A549 (cell line): ENCODE results near the gene AMACR. TPM values are rescaled to one million over a fixed set of nuclear protein-coding genes. Genes with fewer than 3 reads are reported as not detected.

Experiments used
- ATAC-seq, 2 experiments: fragments of 200-7000 bp in 1 of 2; fragments of >200 bp in 1 of 2; cut with Nextera tagmentation in 1 of 2; cut with Tn5 transposase in 1 of 2; 3 replicates each; pipeline versions ENCODE4 v1.8.0 to v1.9.1; 2018 to 2020; ENCODE audit warnings: mild to moderate bottlenecking in 1 of 2, moderate library complexity in 1 of 2
- CTCF ChIA-PET: fragments of 300-600 bp; sonication (Branson Sonifier 250); formaldehyde crosslinking; extraction: SDS; loops from one replicate; lab custom pipeline; 2021; ENCODE audit warnings: antibody characterized with exemption, inconsistent platforms; lab: Yijun Ruan, JAX
- POLR2A ChIA-PET: fragments of 350-600 bp; formaldehyde crosslinking; extraction: SDS; loops from one replicate; lab custom pipeline; 2021; ENCODE audit warnings: antibody characterized with exemption, inconsistent platforms; lab: Yijun Ruan, JAX
- DNase-seq, 2 experiments: peaks; one replicate each; pipeline versions ENCODE4 v3.0.0 to v3.0.0-alpha.2; 2011 to 2016; ENCODE audit warnings: low read depth in 1 of 2, low spot score in 1 of 2
- FAIRE-seq: peaks from 2 replicates; lab custom pipeline; 2011; peaks lifted over from hg19 to GRCh38; lab: Jason Lieb, UNC
- H3K27ac ChIP-seq, 2 experiments: fragments of >200 bp; sonication (Bioruptor Twin); formaldehyde crosslinking; 3 replicates each; pipeline ENCODE4 v1.5.1; 2016 to 2017
- H3K4me1 ChIP-seq: fragments of >200 bp; sonication (Bioruptor Twin); formaldehyde crosslinking; 3 replicates; pipeline ENCODE4 v1.6.1; 2016
- H3K4me2 ChIP-seq: fragments of >200 bp; sonication (Bioruptor Twin); formaldehyde crosslinking; 3 replicates; pipeline ENCODE4 v1.6.1; 2016
- H3K4me3 ChIP-seq: fragments of >200 bp; sonication (Bioruptor Twin); formaldehyde crosslinking; 3 replicates; pipeline ENCODE4 v1.5.1; 2016
- H3K9me3 ChIP-seq: fragments of >200 bp; sonication (Bioruptor Twin); formaldehyde crosslinking; 3 replicates; pipeline ENCODE4 v1.6.1; 2016
- BCL3 ChIP-seq: fragments of >200 bp; sonication (Bioruptor Twin); formaldehyde crosslinking; IDR thresholded peaks from 3 replicates; pipeline ENCODE4 v1.6.1; 2016
- EHMT2 ChIP-seq: fragments of 200-600 bp; sonication (generic); IDR thresholded peaks from 2 replicates; pipeline ENCODE4 v1.6.1; 2016; ENCODE audit warnings: antibody characterized with exemption, low read depth, mild to moderate bottlenecking, moderate library complexity
- ESRRA ChIP-seq: fragments of 150-350 bp; IDR thresholded peaks from 2 replicates; pipeline ENCODE4 v1.6.1; 2014; ENCODE audit warnings: mild to moderate bottlenecking, low read length, borderline replicate concordance
- FOSB ChIP-seq: fragments of 250-450 bp; sonication (Bioruptor Pico); IDR thresholded peaks from 2 replicates; pipeline ENCODE4 v1.5.0; 2020; ENCODE audit warnings: mild to moderate bottlenecking, moderate library complexity
- FOXS1 ChIP-seq: fragments of 250-450 bp; sonication (Bioruptor Pico); IDR thresholded peaks from 2 replicates; pipeline ENCODE4 v1.5.0; 2020; ENCODE audit warnings: mild to moderate bottlenecking, moderate library complexity
- GATA3 ChIP-seq: IDR thresholded peaks from 2 replicates; pipeline ENCODE4 v1.6.1; 2012; ENCODE audit warnings: borderline replicate concordance
- HES2 ChIP-seq: fragments of >200 bp; sonication (Bioruptor Twin); formaldehyde crosslinking; IDR thresholded peaks from 2 replicates; pipeline ENCODE4 v1.6.1; 2016
- HMGXB4 ChIP-seq: fragments of 250-450 bp; sonication (Bioruptor Pico); IDR thresholded peaks from 2 replicates; pipeline ENCODE4 v1.5.0; 2021; ENCODE audit warnings: mild to moderate bottlenecking, moderate library complexity, borderline replicate concordance
- JUN ChIP-seq, 2 experiments: fragments of >200 bp; sonication (Bioruptor Twin); formaldehyde crosslinking; IDR thresholded peaks; 2 replicates in 1 of 2; 3 replicates in 1 of 2; pipeline ENCODE4 v1.6.1; 2016 to 2017
- JUNB ChIP-seq: fragments of >200 bp; sonication (Bioruptor Twin); formaldehyde crosslinking; IDR thresholded peaks from 2 replicates; pipeline ENCODE4 v1.6.1; 2016
- KDM5A ChIP-seq: fragments of 200-600 bp; sonication (generic); IDR thresholded peaks from 2 replicates; pipeline ENCODE4 v1.6.1; 2016; ENCODE audit warnings: antibody characterized with exemption, mild to moderate bottlenecking
- MAFK ChIP-seq: fragments of 450-650 bp; IDR thresholded peaks from 2 replicates; pipeline ENCODE4 v1.6.1; 2014; ENCODE audit not compliant: partially characterized antibody
- MYC ChIP-seq: IDR thresholded peaks from 2 replicates; pipeline ENCODE4 v1.6.1; 2012; ENCODE audit warnings: mild to moderate bottlenecking, inconsistent platforms, low read length, improper control_type of control experiment, borderline replicate concordance
- NR3C1 ChIP-seq: fragments of >200 bp; sonication (Bioruptor Twin); formaldehyde crosslinking; IDR thresholded peaks from 3 replicates; pipeline ENCODE4 v1.6.1; 2017
- PHF8 ChIP-seq: fragments of 200-600 bp; sonication (generic); IDR thresholded peaks from 2 replicates; pipeline ENCODE4 v1.6.1; 2016; ENCODE audit warnings: low read depth, mild to moderate bottlenecking, antibody characterized with exemption, moderate library complexity, borderline replicate concordance
- POLR2A ChIP-seq: IDR thresholded peaks from 2 replicates; pipeline ENCODE4 v1.6.1; 2012; ENCODE audit warnings: mild to moderate bottlenecking, low read length
- RARB ChIP-seq: fragments of 250-450 bp; sonication (Bioruptor Pico); IDR thresholded peaks from 2 replicates; pipeline ENCODE4 v1.8.0; 2021; ENCODE audit warnings: mild to moderate bottlenecking, moderate library complexity
- SMC3 ChIP-seq: fragments of >200 bp; sonication (Bioruptor Twin); formaldehyde crosslinking; IDR thresholded peaks from 3 replicates; pipeline ENCODE4 v1.6.1; 2018; ENCODE audit warnings: inconsistent platforms
- SREBF2 ChIP-seq: fragments of 450-650 bp; IDR thresholded peaks from 2 replicates; pipeline ENCODE4 v1.6.1; 2014; ENCODE audit warnings: mild to moderate bottlenecking, moderate library complexity
- TP53 ChIP-seq: fragments of 250-450 bp; sonication (Bioruptor Pico); IDR thresholded peaks from 2 replicates; pipeline ENCODE4 v1.5.0; 2021; ENCODE audit warnings: mild to moderate bottlenecking, moderate library complexity
- WGBS: methylation state at CpG from one replicate; pipeline ENCODE4 v1.1.6; 2017; ENCODE audit errors: missing lambda C conversion rate; 5-methylcytosine and 5-hydroxymethylcytosine counted together
- polyA plus RNA-seq, 4 experiments: library from polyadenylated mRNA; depleted of rRNA in 3 of 4; stranded (reverse); fragments of >200 nt; fragmentation: RNase III in 1 of 4; extraction: RNeasy Plus Mini Kit Qiagen cat#74134 plus additional on column Dnase treatment in 1 of 4; gene quantifications; 2 replicates in 3 of 4; 3 replicates in 1 of 4; pipeline ENCODE4 v1.2.3, GENCODE V29; 2011 to 2017
- TF ChIP-seq, protein P1 (sequence below): fragments of 450-650 bp; IDR thresholded peaks from 2 replicates; pipeline ENCODE4 v1.6.1; 2014; ENCODE audit warnings: antibody characterized with exemption
- TF ChIP-seq, protein P2 (sequence below): fragments of 200-600 bp; sonication (generic); IDR thresholded peaks from 2 replicates; pipeline ENCODE4 v1.6.1; 2016; ENCODE audit warnings: antibody characterized with exemption, mild to moderate bottlenecking, moderate library complexity
- TF ChIP-seq, protein P3 (sequence below): fragments of >200 bp; sonication (Bioruptor Twin); formaldehyde crosslinking; IDR thresholded peaks from 3 replicates; pipeline ENCODE4 v1.5.1; 2016

AMACR gene
- polyA plus RNA-seq, 2 of the 4 experiments (the other 2 are of a cell fraction), result 21.1 to 30.1 TPM

GRCh38 chr5:34007201-34007620 lies 639 bp downstream of the AMACR start:
- peak in 1 of 2 experiments; percentile 16; a peak in 3 of 6 replicates for ATAC-seq

DNA sequence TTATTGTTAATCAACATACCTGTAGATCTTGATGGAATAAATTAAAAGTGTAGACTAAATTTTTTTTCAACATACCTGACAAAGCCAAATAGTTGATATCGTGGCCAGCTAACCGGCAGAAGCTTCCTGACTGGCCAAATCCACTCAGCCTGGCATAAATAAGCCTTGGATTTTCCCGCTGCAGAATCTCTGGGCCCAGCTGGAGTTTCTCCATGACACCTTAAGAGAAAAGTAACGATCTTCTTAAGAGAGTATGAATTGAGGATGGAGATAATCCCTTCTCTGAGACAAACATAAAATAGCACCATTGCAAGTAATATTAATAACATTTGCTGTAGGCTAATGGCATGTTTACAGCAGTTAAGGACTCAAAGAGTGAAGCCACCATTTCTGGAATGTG lies 2.2 kb downstream of the AMACR start:
- H3K4me2 ChIP-seq, result no peak overlapping the region
- FAIRE-seq (no peak), ATAC-seq (no peak), DNase-seq (no peak)
- POLR2A ChIA-PET, result interaction anchor here (1.0 kb wide), 1 partner anchor 8 kb away, joined by 4 read pairs; no protein-coding TSS in a partner anchor
- CTCF ChIA-PET, result interaction anchor here (1.1 to 2.0 kb wide), 2 partner anchors 8 to 36 kb away, joined by 4 to 7 read pairs; no protein-coding TSS in a partner anchor
- WGBS, result 92% methylated on average over 4 of the region's 4 CpGs
- no peak for TF ChIP-seq EHMT2
- TF ChIP-seq, all 56 proteins: peak for 0
- peaks cover 15% of the 10 kb centered on the region; the same call in 2 of the 3 replicates for H3K4me1 ChIP-seq
- H3K4me3 ChIP-seq, result no peak overlapping the region
- no peaks in the 10 kb centered on the region for H3K9me3 ChIP-seq
- H3K27ac ChIP-seq, result no peak overlapping the region

More at GRCh38 chr5:34007201-34007620, 639 bp downstream of the AMACR start:
- Histone ChIP-seq H3K9me3 (no peaks in the 10 kb centered on the region), H3K27ac (peak overlapping the region; percentile 93 to 94), H3K4me2 (peak overlapping the region; percentile 77), H3K4me1 (peaks cover 15% of the 10 kb centered on the region; the same call in 2 of the 3 replicates), H3K4me3 (peak overlapping the region; percentile 84)
- TF ChIP-seq FOXS1 (CRISPR knock-in tag) (no peak), KDM5A (no peak), PHF8 (no peak), HMGXB4 (CRISPR knock-in tag) (no peak), GATA3 (no peak), JUN (IDR thresholded peaks at IDR 0.05) (no peak), HES2 (no peak), BCL3 (no peak), SREBF2 (no peak), NR3C1 (no peak), POLR2A (no peak)
- TF ChIP-seq, protein P1, sequence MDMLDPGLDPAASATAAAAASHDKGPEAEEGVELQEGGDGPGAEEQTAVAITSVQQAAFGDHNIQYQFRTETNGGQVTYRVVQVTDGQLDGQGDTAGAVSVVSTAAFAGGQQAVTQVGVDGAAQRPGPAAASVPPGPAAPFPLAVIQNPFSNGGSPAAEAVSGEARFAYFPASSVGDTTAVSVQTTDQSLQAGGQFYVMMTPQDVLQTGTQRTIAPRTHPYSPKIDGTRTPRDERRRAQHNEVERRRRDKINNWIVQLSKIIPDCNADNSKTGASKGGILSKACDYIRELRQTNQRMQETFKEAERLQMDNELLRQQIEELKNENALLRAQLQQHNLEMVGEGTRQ, result no peak
- 40% methylated on average over 11 of the region's 11 CpGs for WGBS
- ChIA-PET POLR2A (interaction anchor here (1.3 kb wide), 1 partner anchor 909 kb away, joined by 4 read pairs; the partner anchor contains the start of genes BRIX1 and RAD1), CTCF (interaction anchor here (1.1 to 2.0 kb wide), 2 partner anchors 11 to 37 kb away, joined by 4 to 6 read pairs; no protein-coding TSS in a partner anchor)
- FAIRE-seq (no peak), DNase-seq (peak in 1 of 2 experiments; percentile 10)

DNA sequence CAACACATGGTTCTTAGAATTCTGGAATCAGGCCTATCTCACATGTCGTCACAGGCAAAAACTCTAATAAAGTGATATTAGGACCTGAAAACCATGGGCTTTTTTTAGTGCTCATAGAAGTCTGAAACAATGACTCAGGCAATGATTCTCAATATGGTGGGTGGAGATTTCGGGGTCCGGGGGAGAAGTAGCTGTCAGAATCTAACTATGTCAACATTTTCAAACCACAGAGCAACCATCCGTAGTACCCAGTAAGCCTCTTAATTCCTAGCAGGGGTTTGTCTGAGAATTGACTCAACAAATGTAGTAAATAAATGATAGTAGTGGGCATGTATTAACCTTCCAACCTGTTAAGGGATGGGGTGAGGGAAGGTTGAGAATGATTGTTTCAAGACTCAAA lies 2.6 kb downstream of the AMACR start:
- no peak for ATAC-seq
- no peaks in the 10 kb centered on the region for H3K9me3 ChIP-seq
- no peak overlapping the region for H3K4me3 ChIP-seq
- H3K27ac ChIP-seq, result no peak overlapping the region
- ChIA-PET POLR2A (no interaction called here), CTCF (interaction anchor here (2.0 kb wide), 1 partner anchor 35 kb away, joined by 4 read pairs; no protein-coding TSS in a partner anchor)
- H3K4me1 ChIP-seq, result peaks cover 15% of the 10 kb centered on the region; the same call in 2 of the 3 replicates
- no peak for FAIRE-seq
- 86% methylated on average over 4 of the region's 4 CpGs for WGBS
- no peak overlapping the region for H3K4me2 ChIP-seq
- DNase-seq, result no peak
- TF ChIP-seq POLR2A (no peak), MYC (no peak), SMC3 (no peak), FOXS1 (CRISPR knock-in tag) (no peak), TP53 (CRISPR knock-in tag) (no peak), ESRRA (no peak), HES2 (no peak), RARB (no peak), JUNB (no peak), MAFK (no peak), FOSB (no peak)
- TF ChIP-seq, protein P2, sequence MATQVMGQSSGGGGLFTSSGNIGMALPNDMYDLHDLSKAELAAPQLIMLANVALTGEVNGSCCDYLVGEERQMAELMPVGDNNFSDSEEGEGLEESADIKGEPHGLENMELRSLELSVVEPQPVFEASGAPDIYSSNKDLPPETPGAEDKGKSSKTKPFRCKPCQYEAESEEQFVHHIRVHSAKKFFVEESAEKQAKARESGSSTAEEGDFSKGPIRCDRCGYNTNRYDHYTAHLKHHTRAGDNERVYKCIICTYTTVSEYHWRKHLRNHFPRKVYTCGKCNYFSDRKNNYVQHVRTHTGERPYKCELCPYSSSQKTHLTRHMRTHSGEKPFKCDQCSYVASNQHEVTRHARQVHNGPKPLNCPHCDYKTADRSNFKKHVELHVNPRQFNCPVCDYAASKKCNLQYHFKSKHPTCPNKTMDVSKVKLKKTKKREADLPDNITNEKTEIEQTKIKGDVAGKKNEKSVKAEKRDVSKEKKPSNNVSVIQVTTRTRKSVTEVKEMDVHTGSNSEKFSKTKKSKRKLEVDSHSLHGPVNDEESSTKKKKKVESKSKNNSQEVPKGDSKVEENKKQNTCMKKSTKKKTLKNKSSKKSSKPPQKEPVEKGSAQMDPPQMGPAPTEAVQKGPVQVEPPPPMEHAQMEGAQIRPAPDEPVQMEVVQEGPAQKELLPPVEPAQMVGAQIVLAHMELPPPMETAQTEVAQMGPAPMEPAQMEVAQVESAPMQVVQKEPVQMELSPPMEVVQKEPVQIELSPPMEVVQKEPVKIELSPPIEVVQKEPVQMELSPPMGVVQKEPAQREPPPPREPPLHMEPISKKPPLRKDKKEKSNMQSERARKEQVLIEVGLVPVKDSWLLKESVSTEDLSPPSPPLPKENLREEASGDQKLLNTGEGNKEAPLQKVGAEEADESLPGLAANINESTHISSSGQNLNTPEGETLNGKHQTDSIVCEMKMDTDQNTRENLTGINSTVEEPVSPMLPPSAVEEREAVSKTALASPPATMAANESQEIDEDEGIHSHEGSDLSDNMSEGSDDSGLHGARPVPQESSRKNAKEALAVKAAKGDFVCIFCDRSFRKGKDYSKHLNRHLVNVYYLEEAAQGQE, result no peak
- TF ChIP-seq, protein P3, sequence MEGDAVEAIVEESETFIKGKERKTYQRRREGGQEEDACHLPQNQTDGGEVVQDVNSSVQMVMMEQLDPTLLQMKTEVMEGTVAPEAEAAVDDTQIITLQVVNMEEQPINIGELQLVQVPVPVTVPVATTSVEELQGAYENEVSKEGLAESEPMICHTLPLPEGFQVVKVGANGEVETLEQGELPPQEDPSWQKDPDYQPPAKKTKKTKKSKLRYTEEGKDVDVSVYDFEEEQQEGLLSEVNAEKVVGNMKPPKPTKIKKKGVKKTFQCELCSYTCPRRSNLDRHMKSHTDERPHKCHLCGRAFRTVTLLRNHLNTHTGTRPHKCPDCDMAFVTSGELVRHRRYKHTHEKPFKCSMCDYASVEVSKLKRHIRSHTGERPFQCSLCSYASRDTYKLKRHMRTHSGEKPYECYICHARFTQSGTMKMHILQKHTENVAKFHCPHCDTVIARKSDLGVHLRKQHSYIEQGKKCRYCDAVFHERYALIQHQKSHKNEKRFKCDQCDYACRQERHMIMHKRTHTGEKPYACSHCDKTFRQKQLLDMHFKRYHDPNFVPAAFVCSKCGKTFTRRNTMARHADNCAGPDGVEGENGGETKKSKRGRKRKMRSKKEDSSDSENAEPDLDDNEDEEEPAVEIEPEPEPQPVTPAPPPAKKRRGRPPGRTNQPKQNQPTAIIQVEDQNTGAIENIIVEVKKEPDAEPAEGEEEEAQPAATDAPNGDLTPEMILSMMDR, result no peak
